H1 (cell line): Measurements from ENCODE around the gene SLC51B.

ENCODE experiments used
- ATF2 ChIP-seq: IDR thresholded peaks from 2 replicates; pipeline ENCODE4 v1.6.1; 2012; ENCODE audit warnings: low read length, inconsistent platforms
- POLR2AphosphoS5 ChIP-seq: IDR thresholded peaks from 2 replicates; pipeline ENCODE4 v1.6.1; 2011; ENCODE audit warnings: low read depth, low read length

- TF ChIP-seq ATF2 (no peak), POLR2AphosphoS5 (no peak)
Observed at GRCh38 chr15:65020419-65020818, 24.8 kb upstream of the SLC51B start.
